Naive B cell (primary cell): ENCODE data around the gene EFCAB13. TPM values are rescaled to one million over a fixed set of nuclear protein-coding genes. Genes with fewer than 3 reads are reported as not detected.

ENCODE experiments used
- ATAC-seq, 2 donors: fragments of 150-1000 bp; cut with Tn5 transposase; 2 replicates each; pipeline ENCODE4 v1.10.0; 2021; ENCODE audit warnings: low read depth in 2 of 2, mild to moderate bottlenecking in 2 of 2, moderate library complexity in 2 of 2
- DNase-seq: peaks from one replicate; pipeline ENCODE4 v3.0.0; 2022
- H3K27ac Mint-ChIP-seq, 6 donors: one replicate each; pipeline ENCODE4 v1.8.0; 2020 to 2022; ENCODE audit warnings: mild to moderate bottlenecking in 6 of 6, mixed read lengths in 6 of 6, moderate library complexity in 5 of 6, inconsistent platforms in 2 of 6
- H3K27me3 Mint-ChIP-seq, 3 donors: one replicate each; pipeline ENCODE4 v1.8.0; 2021 to 2022; ENCODE audit warnings: mixed read lengths in 3 of 3, mild to moderate bottlenecking in 1 of 3
- H3K36me3 Mint-ChIP-seq, 2 donors: one replicate each; pipeline ENCODE4 v1.8.0; 2020 to 2022; ENCODE audit warnings: mixed read lengths in 2 of 2, inconsistent platforms in 1 of 2, mild to moderate bottlenecking in 1 of 2
- H3K4me1 Mint-ChIP-seq, 3 donors: one replicate each; pipeline ENCODE4 v1.8.0; 2020 to 2022; ENCODE audit warnings: mixed read lengths in 3 of 3, inconsistent platforms in 1 of 3, mild to moderate bottlenecking in 1 of 3, moderate library complexity in 1 of 3
- H3K4me3 Mint-ChIP-seq, 8 donors: one replicate each; pipeline ENCODE4 v1.8.0; 2020 to 2022; ENCODE audit warnings: mild to moderate bottlenecking in 8 of 8, mixed read lengths in 8 of 8, moderate library complexity in 8 of 8, inconsistent platforms in 2 of 8
- H3K9me3 Mint-ChIP-seq, 7 donors: one replicate each; pipeline ENCODE4 v1.8.0; 2020 to 2022; ENCODE audit warnings: mixed read lengths in 7 of 7, mild to moderate bottlenecking in 5 of 7, inconsistent platforms in 2 of 7, moderate library complexity in 1 of 7
- polyA plus RNA-seq, 6 donors: library from polyadenylated mRNA; unstranded; fragments of 300-500 nt; fragmentation: Illumina TruSeq; gene quantifications; one replicate each; pipeline ENCODE4 v1.2.3, GENCODE V29; 2021; ENCODE audit warnings: low read depth in 6 of 6

The EFCAB13 gene
- polyA plus RNA-seq, 6 donors from 2014 or later = 27.5 to 43.7 (median 33.8) TPM

GRCh38 chr17:47299239-47299910, 24.4 kb upstream of the EFCAB13 start:
- H3K27ac Mint-ChIP-seq = no peak overlapping the region
- no peak for DNase-seq
- no peak for ATAC-seq

DNA sequence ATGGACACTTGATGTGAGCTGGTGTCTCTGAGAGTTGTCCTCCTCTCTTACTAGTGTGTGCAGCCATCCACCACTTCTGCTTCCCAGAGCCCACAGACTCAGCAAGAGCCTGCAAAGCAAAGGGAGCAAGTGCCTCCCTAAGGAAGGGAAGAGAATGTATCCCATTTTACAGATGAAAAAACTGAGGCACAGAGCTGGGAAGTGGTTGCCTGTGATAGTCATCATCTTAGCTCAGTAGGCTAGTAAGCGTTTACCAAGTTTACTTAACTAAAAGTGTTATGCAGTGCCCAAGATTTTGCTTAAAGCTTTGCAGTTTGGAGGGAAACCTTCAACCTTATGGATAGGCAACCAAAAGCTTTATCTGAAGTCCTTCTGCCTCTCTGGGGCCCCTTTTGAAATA, 23.0 kb upstream of the EFCAB13 start:
- Mint-ChIP-seq H3K27me3 (no peaks in the 10 kb centered on the region), H3K4me1 (peaks cover 9 to 21% (median 13%) of the 10 kb centered on the region in 3 donors), H3K4me3 (peak overlapping the region in 1 of 8 donors; percentile 61), H3K36me3 (peaks cover 8 to 11% of the 10 kb centered on the region in 2 donors), H3K9me3 (peaks cover 5 to 17% (median 9%) of the 10 kb centered on the region in 7 donors), H3K27ac (no peak overlapping the region)
- ATAC-seq = no peak
- no peak for DNase-seq

More at GRCh38 chr17:47299239-47299910, 24.4 kb upstream of the EFCAB13 start:
- Mint-ChIP-seq H3K36me3 (peaks cover 8 to 11% of the 10 kb centered on the region in 2 donors), H3K4me3 (no peak overlapping the region), H3K9me3 (peaks cover 5 to 17% (median 9%) of the 10 kb centered on the region in 7 donors), H3K4me1 (peaks cover 15 to 23% (median 15%) of the 10 kb centered on the region in 3 donors), H3K27me3 (no peaks in the 10 kb centered on the region)

GRCh38 chr17:47301161-47301560, 22.6 kb upstream of the EFCAB13 start:
- DNase-seq (no peak), ATAC-seq (no peak)
- Mint-ChIP-seq H3K9me3 (peaks cover 5 to 17% (median 9%) of the 10 kb centered on the region in 7 donors), H3K36me3 (peaks cover 8 to 11% of the 10 kb centered on the region in 2 donors), H3K27me3 (no peaks in the 10 kb centered on the region), H3K27ac (no peak overlapping the region), H3K4me1 (peaks cover 9 to 17% (median 11%) of the 10 kb centered on the region in 3 donors), H3K4me3 (no peak overlapping the region)

- H3K36me3 Mint-ChIP-seq = peaks cover 8 to 11% of the 10 kb centered on the region in 2 donors
- ATAC-seq (no peak), DNase-seq (no peak)
- H3K4me1 Mint-ChIP-seq = peaks cover 9 to 15% (median 14%) of the 10 kb centered on the region in 3 donors
- no peak overlapping the region for H3K27ac Mint-ChIP-seq
- H3K27me3 Mint-ChIP-seq = no peaks in the 10 kb centered on the region
- H3K9me3 Mint-ChIP-seq = peaks cover 5 to 17% (median 9%) of the 10 kb centered on the region in 7 donors
- H3K4me3 Mint-ChIP-seq = no peak overlapping the region
These were observed 21.9 kb upstream of the EFCAB13 start for GRCh38 chr17:47301831-47302230.

DNA sequence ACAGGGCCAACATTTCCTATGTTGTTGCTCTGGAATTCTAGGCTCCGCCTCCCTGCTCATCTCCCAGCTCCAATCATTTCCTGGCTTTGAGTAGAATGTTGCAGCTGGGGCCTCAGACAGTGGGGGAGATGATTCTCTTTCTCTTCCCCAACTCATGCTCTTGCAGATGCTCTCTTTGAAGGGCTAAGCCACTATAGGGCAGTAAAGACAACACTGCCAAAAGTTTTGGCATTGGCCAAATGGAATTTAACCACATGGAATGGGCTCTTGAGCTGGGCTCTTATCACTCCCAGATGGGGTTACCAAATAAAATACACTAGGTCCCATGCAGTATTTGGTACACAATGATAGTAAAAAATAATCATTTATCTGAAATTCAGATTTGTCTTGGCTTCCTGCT, 19.6 kb upstream of the EFCAB13 start:
- no peak for ATAC-seq

GRCh38 chr17:47305302-47305923, 18.3 kb upstream of the EFCAB13 start:
- Mint-ChIP-seq H3K4me3 (no peak overlapping the region), H3K4me1 (peaks cover 6 to 15% (median 14%) of the 10 kb centered on the region in 3 donors), H3K9me3 (peaks cover 5 to 17% (median 9%) of the 10 kb centered on the region in 7 donors), H3K36me3 (peaks cover 8 to 11% of the 10 kb centered on the region in 2 donors), H3K27me3 (no peaks in the 10 kb centered on the region), H3K27ac (peak overlapping the region in 2 of 6 donors; percentile 2 to 28)
- no peak for DNase-seq
- no peak for ATAC-seq

More for the DNA sequence above, 19.6 kb upstream of the EFCAB13 start:
- H3K4me3 Mint-ChIP-seq = no peak overlapping the region
- H3K36me3 Mint-ChIP-seq = peaks cover 8 to 11% of the 10 kb centered on the region in 2 donors
- no peak overlapping the region for H3K27ac Mint-ChIP-seq
- H3K9me3 Mint-ChIP-seq = peaks cover 5 to 17% (median 9%) of the 10 kb centered on the region in 7 donors
- DNase-seq = no peak
- H3K4me1 Mint-ChIP-seq = peaks cover 6 to 15% (median 14%) of the 10 kb centered on the region in 3 donors
- no peaks in the 10 kb centered on the region for H3K27me3 Mint-ChIP-seq

DNA sequence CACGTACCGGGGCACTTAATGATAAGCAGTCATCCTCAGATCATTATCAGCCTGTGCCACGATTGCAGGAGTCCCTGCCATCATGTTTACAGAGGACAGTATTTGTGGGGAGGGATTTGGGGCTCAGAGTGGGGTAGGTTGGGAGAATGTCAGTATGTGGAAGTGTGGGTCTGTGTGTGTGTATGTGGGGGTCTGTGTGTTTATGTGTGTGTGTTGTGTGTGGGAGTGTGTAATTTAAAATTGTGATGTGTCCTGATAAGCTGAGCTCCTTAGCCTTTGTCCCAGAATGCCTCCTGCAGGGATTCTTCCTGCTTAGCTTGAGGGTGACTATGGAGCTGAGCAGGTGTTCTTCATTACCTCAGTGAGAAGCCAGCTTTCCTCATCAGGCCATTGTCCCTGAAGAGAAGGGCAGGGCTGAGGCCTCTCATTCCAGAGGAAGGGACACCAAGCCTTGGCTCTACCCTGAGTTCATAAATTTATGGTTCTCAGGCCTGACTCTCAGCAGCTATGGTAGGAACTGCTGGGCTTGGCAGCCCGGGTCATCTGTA, 13.5 kb upstream of the EFCAB13 start:
- no peaks in the 10 kb centered on the region for H3K9me3 Mint-ChIP-seq
- peak overlapping the region in 3 of 6 donors; percentile 11 to 89 (median 70) for H3K27ac Mint-ChIP-seq
- H3K4me1 Mint-ChIP-seq = peaks cover 2 to 9% (median 3%) of the 10 kb centered on the region in 3 donors
- H3K27me3 Mint-ChIP-seq = no peaks in the 10 kb centered on the region
- no peak overlapping the region for H3K4me3 Mint-ChIP-seq
- no peaks in the 10 kb centered on the region for H3K36me3 Mint-ChIP-seq
- no peak for ATAC-seq
- no peak for DNase-seq

GRCh38 chr17:47311420-47311819, 12.3 kb upstream of the EFCAB13 start:
- peaks cover 0 to 6% (median 0%) of the 10 kb centered on the region in 3 donors for H3K4me1 Mint-ChIP-seq
- no peaks in the 10 kb centered on the region for H3K9me3 Mint-ChIP-seq
- H3K27me3 Mint-ChIP-seq = no peaks in the 10 kb centered on the region
- no peak overlapping the region for H3K4me3 Mint-ChIP-seq
- peak overlapping the region in 1 of 6 donors; percentile 7 for H3K27ac Mint-ChIP-seq
- no peaks in the 10 kb centered on the region for H3K36me3 Mint-ChIP-seq
- no peak for DNase-seq
- no peak for ATAC-seq

- Mint-ChIP-seq H3K4me1 (peaks cover 0 to 6% (median 0%) of the 10 kb centered on the region in 3 donors), H3K4me3 (no peak overlapping the region), H3K27ac (peak overlapping the region in 1 of 6 donors; percentile 39), H3K27me3 (no peaks in the 10 kb centered on the region), H3K36me3 (no peaks in the 10 kb centered on the region), H3K9me3 (no peaks in the 10 kb centered on the region)
- ATAC-seq (peak; percentile 74 to 89), DNase-seq (peak; percentile 54)
These were observed 8.1 kb upstream of the EFCAB13 start for GRCh38 chr17:47315451-47316266.

- ATAC-seq (no peak), DNase-seq (no peak)
- Mint-ChIP-seq H3K27me3 (no peaks in the 10 kb centered on the region), H3K9me3 (peaks cover 0 to 3% (median 0%) of the 10 kb centered on the region in 7 donors), H3K27ac (no peak overlapping the region), H3K4me1 (peaks cover 0 to 6% (median 0%) of the 10 kb centered on the region in 3 donors), H3K36me3 (no peaks in the 10 kb centered on the region), H3K4me3 (no peak overlapping the region)
These were observed 7.4 kb upstream of the EFCAB13 start for GRCh38 chr17:47316311-47316710.

GRCh38 chr17:47317119-47317518, 6.6 kb upstream of the EFCAB13 start:
- DNase-seq (no peak), ATAC-seq (no peak)
- Mint-ChIP-seq H3K27me3 (no peaks in the 10 kb centered on the region), H3K4me1 (peaks cover 0 to 6% (median 0%) of the 10 kb centered on the region in 3 donors), H3K4me3 (no peak overlapping the region), H3K36me3 (no peaks in the 10 kb centered on the region), H3K9me3 (peaks cover 0 to 3% (median 0%) of the 10 kb centered on the region in 7 donors), H3K27ac (no peak overlapping the region)

GRCh38 chr17:47318197-47318918, 5.4 kb upstream of the EFCAB13 start:
- H3K27me3 Mint-ChIP-seq = no peaks in the 10 kb centered on the region
- ATAC-seq = no peak
- peak overlapping the region in 1 of 8 donors; percentile 7 for H3K4me3 Mint-ChIP-seq
- DNase-seq = no peak
- H3K27ac Mint-ChIP-seq = no peak overlapping the region
- H3K9me3 Mint-ChIP-seq = peaks cover 0 to 3% (median 0%) of the 10 kb centered on the region in 7 donors
- H3K36me3 Mint-ChIP-seq = no peaks in the 10 kb centered on the region
- H3K4me1 Mint-ChIP-seq = peaks cover 9 to 13% (median 10%) of the 10 kb centered on the region in 3 donors
